ENCODE data around the gene ARID1B.

Gene ARID1B

DNA sequence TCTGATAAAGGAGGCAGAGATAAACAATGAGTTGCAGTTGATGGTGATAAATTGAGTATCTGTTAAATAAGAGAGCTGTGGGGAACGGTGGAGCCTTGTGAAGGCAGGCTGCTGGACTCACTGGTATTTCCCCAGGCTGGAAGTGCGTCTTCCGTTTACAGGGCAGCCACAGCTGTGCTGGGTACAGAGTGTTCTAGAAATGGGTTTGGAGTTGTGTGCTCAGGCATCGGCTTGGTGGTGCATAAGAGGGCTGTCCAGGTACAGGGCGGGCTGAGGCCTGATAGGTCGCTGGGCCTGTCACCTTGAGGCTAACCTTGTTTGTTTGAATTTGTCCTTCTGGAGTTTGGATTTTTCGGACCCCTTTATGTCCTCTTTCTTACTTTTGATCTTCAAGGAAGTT lies 39.3 kb downstream of the ARID1B start:
- no peak overlapping the region for H3K18ac ChIP-seq (ENCODE audit: low read length)
- H3K27ac ChIP-seq (ENCODE audit: low read depth, low read length), result no peak overlapping the region
- no peak for DNase-seq
- H3K9ac ChIP-seq (ENCODE audit: low read length), result no peak overlapping the region
- H3K4ac ChIP-seq (ENCODE audit: low read depth, low read length), result peak overlapping the region; percentile 50
- no peak overlapping the region for H2BK120ac ChIP-seq (ENCODE audit: insufficient read depth, low read length, poor library complexity)
- no peak overlapping the region for H4K12ac ChIP-seq (ENCODE audit: low read depth, low read length)
- H2AFZ ChIP-seq (ENCODE audit: insufficient read depth, low read length, poor library complexity), result no peak overlapping the region
- H3K27me3 ChIP-seq (ENCODE audit: insufficient read depth, low read length), result no peaks in the 10 kb centered on the region
- H3K9me3 ChIP-seq (ENCODE audit: insufficient read depth, low read depth, low read length), result no peaks in the 10 kb centered on the region
- no peak overlapping the region for H2BK12ac ChIP-seq (ENCODE audit: low read length)
- H3K79me1 ChIP-seq (ENCODE audit: low read length), result no peaks in the 10 kb centered on the region
- WGBS (ENCODE audit: extremely low coverage, insufficient coverage, insufficient read length), result no CpG with 5 or more reads among the region's 7 CpGs
- H3K14ac ChIP-seq (ENCODE audit: low read length), result no peak overlapping the region
- H3K4me3 ChIP-seq (ENCODE audit: low read depth, low read length), result no peak overlapping the region
- no peak overlapping the region for H3K23ac ChIP-seq (ENCODE audit: low read length)
- H3K4me1 ChIP-seq (ENCODE audit: control insufficient read depth in 1 of 2, insufficient read depth in 2 of 2, low read length in 2 of 2), result peaks cover 5% of the 10 kb centered on the region in 2 experiments
- no peak overlapping the region for H4K91ac ChIP-seq (ENCODE audit: low read depth, low read length)
- no peak overlapping the region for H2AK5ac ChIP-seq (ENCODE audit: low read length)
- H2BK5ac ChIP-seq (ENCODE audit: low read depth, low read length, poor library complexity), result no peak overlapping the region
- H3K4me2 ChIP-seq (ENCODE audit: low read length), result no peak overlapping the region
- no peaks in the 10 kb centered on the region for H3K36me3 ChIP-seq (ENCODE audit: control insufficient read depth in 1 of 2, insufficient read depth in 2 of 2, low read length in 2 of 2)
- no peak overlapping the region for H4K8ac ChIP-seq (ENCODE audit: low read depth, low read length)
- peaks cover 10% of the 10 kb centered on the region for H3K79me2 ChIP-seq (ENCODE audit: control insufficient read depth, insufficient read depth, low read length, poor library complexity)

GRCh38 chr6:156820089-156820798 lies 43.1 kb downstream of the ARID1B start:
- Histone ChIP-seq H3K27me3 (ENCODE audit: insufficient read depth, low read length) (no peaks in the 10 kb centered on the region), H4K91ac (ENCODE audit: low read depth, low read length) (no peak overlapping the region), H2BK12ac (ENCODE audit: low read length) (no peak overlapping the region), H4K12ac (ENCODE audit: low read depth, low read length) (no peak overlapping the region), H4K8ac (ENCODE audit: low read depth, low read length) (no peak overlapping the region), H2BK120ac (ENCODE audit: insufficient read depth, low read length, poor library complexity) (no peak overlapping the region), H3K4me3 (ENCODE audit: low read depth, low read length) (no peak overlapping the region), H3K79me2 (ENCODE audit: control insufficient read depth, insufficient read depth, low read length, poor library complexity) (peaks cover 10% of the 10 kb centered on the region), H3K23ac (ENCODE audit: low read length) (no peak overlapping the region), H3K36me3 (ENCODE audit: control insufficient read depth in 1 of 2, insufficient read depth in 2 of 2, low read length in 2 of 2) (no peaks in the 10 kb centered on the region), H2BK5ac (ENCODE audit: low read depth, low read length, poor library complexity) (no peak overlapping the region), H3K18ac (ENCODE audit: low read length) (no peak overlapping the region), H2AK5ac (ENCODE audit: low read length) (no peak overlapping the region), H3K14ac (ENCODE audit: low read length) (no peak overlapping the region), H3K4me1 (ENCODE audit: control insufficient read depth in 1 of 2, insufficient read depth in 2 of 2, low read length in 2 of 2) (peaks cover 5 to 7% of the 10 kb centered on the region in 2 experiments), H3K4ac (ENCODE audit: low read depth, low read length) (peak overlapping the region; percentile 67), H3K9me3 (ENCODE audit: insufficient read depth, low read depth, low read length) (peaks cover 2% of the 10 kb centered on the region), H3K4me2 (ENCODE audit: low read length) (no peak overlapping the region), H2AFZ (ENCODE audit: insufficient read depth, low read length, poor library complexity) (no peak overlapping the region), H3K79me1 (ENCODE audit: low read length) (no peaks in the 10 kb centered on the region), H3K9ac (ENCODE audit: low read length) (peak overlapping the region; percentile 9), H3K27ac (ENCODE audit: low read depth, low read length) (no peak overlapping the region)
- no peak for DNase-seq
- no CpG with 5 or more reads among the region's 3 CpGs for WGBS (ENCODE audit: extremely low coverage, insufficient coverage, insufficient read length)

DNA sequence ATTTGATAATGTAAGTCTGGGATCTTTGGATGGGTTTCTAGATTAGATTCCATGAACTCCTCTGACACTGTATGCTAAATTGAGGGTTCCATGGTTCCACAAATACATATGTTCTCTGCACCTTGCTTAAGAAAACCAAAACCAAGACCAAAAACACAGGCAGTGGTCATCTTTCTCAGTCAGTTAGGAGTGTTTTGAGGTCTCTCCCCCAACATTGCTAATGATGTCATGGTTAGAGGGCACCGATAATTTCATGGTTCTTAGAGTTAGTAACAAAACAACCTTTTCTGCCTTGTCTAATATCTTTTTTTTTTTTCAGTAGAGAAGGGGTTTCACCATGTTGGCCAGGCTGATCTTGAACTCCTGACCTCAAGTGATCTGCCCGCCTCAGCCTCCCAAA lies 44.5 kb downstream of the ARID1B start:
- Histone ChIP-seq H3K9me3 (ENCODE audit: insufficient read depth, low read depth, low read length) (peaks cover 2% of the 10 kb centered on the region), H3K4me1 (ENCODE audit: control insufficient read depth in 1 of 2, insufficient read depth in 2 of 2, low read length in 2 of 2) (peaks cover 11 to 15% of the 10 kb centered on the region in 2 experiments), H3K79me2 (ENCODE audit: control insufficient read depth, insufficient read depth, low read length, poor library complexity) (peaks cover 6% of the 10 kb centered on the region), H2BK12ac (ENCODE audit: low read length) (no peak overlapping the region), H3K27ac (ENCODE audit: low read depth, low read length) (no peak overlapping the region), H3K4me2 (ENCODE audit: low read length) (no peak overlapping the region), H3K14ac (ENCODE audit: low read length) (no peak overlapping the region), H4K12ac (ENCODE audit: low read depth, low read length) (no peak overlapping the region), H2BK5ac (ENCODE audit: low read depth, low read length, poor library complexity) (no peak overlapping the region), H2AFZ (ENCODE audit: insufficient read depth, low read length, poor library complexity) (no peak overlapping the region), H3K4ac (ENCODE audit: low read depth, low read length) (no peak overlapping the region), H3K79me1 (ENCODE audit: low read length) (no peaks in the 10 kb centered on the region), H3K27me3 (ENCODE audit: insufficient read depth, low read length) (no peaks in the 10 kb centered on the region), H2BK120ac (ENCODE audit: insufficient read depth, low read length, poor library complexity) (no peak overlapping the region), H4K91ac (ENCODE audit: low read depth, low read length) (no peak overlapping the region), H3K23ac (ENCODE audit: low read length) (no peak overlapping the region), H3K36me3 (ENCODE audit: control insufficient read depth in 1 of 2, insufficient read depth in 2 of 2, low read length in 2 of 2) (no peaks in the 10 kb centered on the region), H2AK5ac (ENCODE audit: low read length) (no peak overlapping the region), H4K8ac (ENCODE audit: low read depth, low read length) (no peak overlapping the region), H3K18ac (ENCODE audit: low read length) (no peak overlapping the region), H3K4me3 (ENCODE audit: low read depth, low read length) (no peak overlapping the region), H3K9ac (ENCODE audit: low read length) (no peak overlapping the region)
- no CpG with 5 or more reads among the region's 2 CpGs for WGBS (ENCODE audit: extremely low coverage, insufficient coverage, insufficient read length)
- DNase-seq, result no peak

GRCh38 chr6:156822747-156823206 lies 45.6 kb downstream of the ARID1B start:
- H2BK5ac ChIP-seq (ENCODE audit: low read depth, low read length, poor library complexity), result no peak overlapping the region
- no peak overlapping the region for H3K9ac ChIP-seq (ENCODE audit: low read length)
- H3K4ac ChIP-seq (ENCODE audit: low read depth, low read length), result peak overlapping the region; percentile 77
- H2AFZ ChIP-seq (ENCODE audit: insufficient read depth, low read length, poor library complexity), result no peak overlapping the region
- no peak overlapping the region for H3K18ac ChIP-seq (ENCODE audit: low read length)
- no peaks in the 10 kb centered on the region for H3K36me3 ChIP-seq (ENCODE audit: control insufficient read depth in 1 of 2, insufficient read depth in 2 of 2, low read length in 2 of 2)
- no peak overlapping the region for H3K4me2 ChIP-seq (ENCODE audit: low read length)
- no peak overlapping the region for H4K91ac ChIP-seq (ENCODE audit: low read depth, low read length)
- no peak overlapping the region for H4K12ac ChIP-seq (ENCODE audit: low read depth, low read length)
- H3K27ac ChIP-seq (ENCODE audit: low read depth, low read length), result no peak overlapping the region
- H3K14ac ChIP-seq (ENCODE audit: low read length), result no peak overlapping the region
- H2BK12ac ChIP-seq (ENCODE audit: low read length), result no peak overlapping the region
- peak; percentile 82 to 91 for DNase-seq
- peaks cover 6% of the 10 kb centered on the region for H3K79me2 ChIP-seq (ENCODE audit: control insufficient read depth, insufficient read depth, low read length, poor library complexity)
- H4K8ac ChIP-seq (ENCODE audit: low read depth, low read length), result no peak overlapping the region
- no peaks in the 10 kb centered on the region for H3K27me3 ChIP-seq (ENCODE audit: insufficient read depth, low read length)
- H2BK120ac ChIP-seq (ENCODE audit: insufficient read depth, low read length, poor library complexity), result no peak overlapping the region
- peaks cover 2% of the 10 kb centered on the region for H3K9me3 ChIP-seq (ENCODE audit: insufficient read depth, low read depth, low read length)
- no peaks in the 10 kb centered on the region for H3K79me1 ChIP-seq (ENCODE audit: low read length)
- WGBS (ENCODE audit: extremely low coverage, insufficient coverage, insufficient read length), result no CpG with 5 or more reads among the region's 14 CpGs
- no peak overlapping the region for H3K23ac ChIP-seq (ENCODE audit: low read length)
- no peak overlapping the region for H3K4me3 ChIP-seq (ENCODE audit: low read depth, low read length)
- H3K4me1 ChIP-seq (ENCODE audit: control insufficient read depth in 1 of 2, insufficient read depth in 2 of 2, low read length in 2 of 2), result peaks cover 14 to 21% of the 10 kb centered on the region in 2 experiments
- H2AK5ac ChIP-seq (ENCODE audit: low read length), result no peak overlapping the region

Measured in trophoblast cell (in vitro differentiated cells and primary cell).